Astrocyte (in vitro differentiated cells and primary cell): ENCODE data around the gene LRTM2. TPM values are rescaled to one million over a fixed set of nuclear protein-coding genes. Genes with fewer than 3 reads are reported as not detected.

Experiments used
- DNase-seq: peaks from one replicate; pipeline ENCODE4 v3.0.0-alpha.2; 2010; ENCODE audit warnings: low read depth
- FAIRE-seq: peaks from 2 replicates; lab custom pipeline; 2011; peaks lifted over from hg19 to GRCh38; lab: Jason Lieb, UNC
- H2AFZ ChIP-seq: 2 replicates; pipeline ENCODE4 v1.6.0; 2012; ENCODE audit warnings: low read depth, low read length, inconsistent platforms
- H3K27ac ChIP-seq: 2 replicates; pipeline ENCODE4 v1.5.1; 2011; ENCODE audit warnings: low read depth, low read length, inconsistent platforms
- H3K27me3 ChIP-seq: 2 replicates; pipeline ENCODE4 v1.6.0; 2011; ENCODE audit warnings: low read length, inconsistent platforms; ENCODE audit not compliant: insufficient read depth
- H3K36me3 ChIP-seq: 2 replicates; pipeline ENCODE4 v1.5.1; 2011; ENCODE audit warnings: low read length, inconsistent platforms; ENCODE audit not compliant: insufficient read depth
- H3K4me1 ChIP-seq: 2 replicates; pipeline ENCODE4 v1.5.1; 2011; ENCODE audit warnings: low read length, inconsistent platforms; ENCODE audit not compliant: insufficient read depth
- H3K4me2 ChIP-seq: 2 replicates; pipeline ENCODE4 v1.6.0; 2012; ENCODE audit warnings: low read length, inconsistent platforms
- H3K4me3 ChIP-seq: 2 replicates; pipeline ENCODE4 v1.5.1; 2011; ENCODE audit warnings: low read depth, mild to moderate bottlenecking, low read length, inconsistent platforms; ENCODE audit not compliant: insufficient read depth
- H3K79me2 ChIP-seq: 2 replicates; pipeline ENCODE4 v1.6.0; 2012; ENCODE audit warnings: mild to moderate bottlenecking, low read length, inconsistent platforms; ENCODE audit not compliant: insufficient read depth
- H3K9ac ChIP-seq: 2 replicates; pipeline ENCODE4 v1.6.0; 2012; ENCODE audit warnings: mild to moderate bottlenecking, low read length, inconsistent platforms
- H3K9me3 ChIP-seq: 2 replicates; pipeline ENCODE4 v1.5.1; 2012; ENCODE audit warnings: low read depth, mild to moderate bottlenecking, low read length, inconsistent platforms; ENCODE audit not compliant: insufficient read depth
- H4K20me1 ChIP-seq: 2 replicates; pipeline ENCODE4 v1.6.0; 2012; ENCODE audit warnings: low read length, inconsistent platforms; ENCODE audit not compliant: insufficient read depth
- H3K27ac Mint-ChIP-seq: one replicate; pipeline ENCODE4 v1.8.0; 2021; ENCODE audit warnings: mild to moderate bottlenecking, mixed read lengths; ENCODE audit not compliant: unreplicated experiment
- H3K27me3 Mint-ChIP-seq: one replicate; pipeline ENCODE4 v1.8.0; 2021; ENCODE audit warnings: low read depth, mixed read lengths; ENCODE audit not compliant: unreplicated experiment
- H3K36me3 Mint-ChIP-seq: one replicate; pipeline ENCODE4 v1.8.0; 2021; ENCODE audit warnings: low read depth, mixed read lengths; ENCODE audit not compliant: unreplicated experiment
- H3K4me1 Mint-ChIP-seq: one replicate; pipeline ENCODE4 v1.8.0; 2021; ENCODE audit warnings: low read depth, mixed read lengths; ENCODE audit not compliant: unreplicated experiment
- H3K4me3 Mint-ChIP-seq: one replicate; pipeline ENCODE4 v1.8.0; 2021; ENCODE audit warnings: mild to moderate bottlenecking, moderate library complexity, mixed read lengths; ENCODE audit not compliant: unreplicated experiment
- H3K9me3 Mint-ChIP-seq: one replicate; pipeline ENCODE4 v1.8.0; 2021; ENCODE audit warnings: mild to moderate bottlenecking, mixed read lengths; ENCODE audit not compliant: unreplicated experiment
- EZH2 ChIP-seq: IDR thresholded peaks from 2 replicates; pipeline ENCODE4 v1.6.1; 2012; ENCODE audit warnings: mild to moderate bottlenecking, low read length, inconsistent platforms; ENCODE audit not compliant: insufficient read depth
- total RNA-seq: library from RNA; stranded (reverse); gene quantifications from 2 replicates; pipeline ENCODE4 v1.2.1, GENCODE V29; 2021
- TF ChIP-seq, protein P1 (sequence below): IDR thresholded peaks from 2 replicates; pipeline ENCODE4 v1.5.1; 2011; ENCODE audit warnings: low read depth, mild to moderate bottlenecking, inconsistent platforms, low read length, moderate library complexity; ENCODE audit not compliant: insufficient read depth

LRTM2 gene
- total RNA-seq, 1 donor from 2014 or later, result not detected

DNA sequence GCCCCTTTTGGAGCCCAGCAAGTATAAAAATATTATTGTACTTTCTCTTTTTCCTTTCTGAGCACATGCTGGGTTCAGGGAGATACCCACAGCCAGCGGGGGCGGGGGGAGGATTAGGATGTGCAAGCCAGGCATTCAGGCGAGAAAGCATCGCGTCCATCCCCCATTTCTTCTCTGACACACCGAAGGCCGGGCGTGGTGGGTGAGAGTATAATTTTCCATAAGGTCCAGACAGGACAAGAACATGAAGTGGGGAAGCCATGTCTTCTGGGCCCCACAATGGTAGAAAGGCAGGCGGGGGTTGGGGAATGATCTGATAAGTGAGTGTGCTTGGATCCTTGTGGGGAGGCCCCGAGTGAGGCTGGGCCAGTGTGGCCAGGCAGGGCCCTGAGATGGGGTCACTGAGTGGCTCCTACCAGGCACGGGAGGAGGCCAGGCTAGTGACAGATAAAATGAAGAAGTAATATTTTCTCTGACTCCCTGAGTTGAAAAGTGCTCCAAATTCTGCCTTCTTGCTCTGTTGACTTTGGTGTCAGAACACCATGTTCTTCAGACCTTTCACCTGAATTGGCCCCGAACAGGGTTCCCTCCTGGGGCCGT lies 10.7 kb upstream of the LRTM2 start:
- Mint-ChIP-seq H3K27ac (peak overlapping the region; percentile 77), H3K9me3 (peaks cover under 1% of the 10 kb centered on the region), H3K4me3 (no peak overlapping the region), H3K4me1 (peaks cover 18% of the 10 kb centered on the region), H3K27me3 (peaks cover 3% of the 10 kb centered on the region), H3K36me3 (no peaks in the 10 kb centered on the region)
- H3K4me3 ChIP-seq, result no peak overlapping the region
- H3K9me3 ChIP-seq, result no peaks in the 10 kb centered on the region
- no peaks in the 10 kb centered on the region for H4K20me1 ChIP-seq
- no peak overlapping the region for H3K27ac ChIP-seq
- H3K4me2 ChIP-seq, result peak overlapping the region; percentile 47
- no peak overlapping the region for H3K9ac ChIP-seq
- no peak for TF ChIP-seq EZH2
- TF ChIP-seq, protein P1, sequence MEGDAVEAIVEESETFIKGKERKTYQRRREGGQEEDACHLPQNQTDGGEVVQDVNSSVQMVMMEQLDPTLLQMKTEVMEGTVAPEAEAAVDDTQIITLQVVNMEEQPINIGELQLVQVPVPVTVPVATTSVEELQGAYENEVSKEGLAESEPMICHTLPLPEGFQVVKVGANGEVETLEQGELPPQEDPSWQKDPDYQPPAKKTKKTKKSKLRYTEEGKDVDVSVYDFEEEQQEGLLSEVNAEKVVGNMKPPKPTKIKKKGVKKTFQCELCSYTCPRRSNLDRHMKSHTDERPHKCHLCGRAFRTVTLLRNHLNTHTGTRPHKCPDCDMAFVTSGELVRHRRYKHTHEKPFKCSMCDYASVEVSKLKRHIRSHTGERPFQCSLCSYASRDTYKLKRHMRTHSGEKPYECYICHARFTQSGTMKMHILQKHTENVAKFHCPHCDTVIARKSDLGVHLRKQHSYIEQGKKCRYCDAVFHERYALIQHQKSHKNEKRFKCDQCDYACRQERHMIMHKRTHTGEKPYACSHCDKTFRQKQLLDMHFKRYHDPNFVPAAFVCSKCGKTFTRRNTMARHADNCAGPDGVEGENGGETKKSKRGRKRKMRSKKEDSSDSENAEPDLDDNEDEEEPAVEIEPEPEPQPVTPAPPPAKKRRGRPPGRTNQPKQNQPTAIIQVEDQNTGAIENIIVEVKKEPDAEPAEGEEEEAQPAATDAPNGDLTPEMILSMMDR, result no peak
- no peak for DNase-seq
- H3K79me2 ChIP-seq, result no peaks in the 10 kb centered on the region
- FAIRE-seq, result no peak
- no peaks in the 10 kb centered on the region for H3K36me3 ChIP-seq
- H2AFZ ChIP-seq, result no peak overlapping the region
- peaks cover 24% of the 10 kb centered on the region for H3K4me1 ChIP-seq
- peaks cover 4% of the 10 kb centered on the region for H3K27me3 ChIP-seq

DNA sequence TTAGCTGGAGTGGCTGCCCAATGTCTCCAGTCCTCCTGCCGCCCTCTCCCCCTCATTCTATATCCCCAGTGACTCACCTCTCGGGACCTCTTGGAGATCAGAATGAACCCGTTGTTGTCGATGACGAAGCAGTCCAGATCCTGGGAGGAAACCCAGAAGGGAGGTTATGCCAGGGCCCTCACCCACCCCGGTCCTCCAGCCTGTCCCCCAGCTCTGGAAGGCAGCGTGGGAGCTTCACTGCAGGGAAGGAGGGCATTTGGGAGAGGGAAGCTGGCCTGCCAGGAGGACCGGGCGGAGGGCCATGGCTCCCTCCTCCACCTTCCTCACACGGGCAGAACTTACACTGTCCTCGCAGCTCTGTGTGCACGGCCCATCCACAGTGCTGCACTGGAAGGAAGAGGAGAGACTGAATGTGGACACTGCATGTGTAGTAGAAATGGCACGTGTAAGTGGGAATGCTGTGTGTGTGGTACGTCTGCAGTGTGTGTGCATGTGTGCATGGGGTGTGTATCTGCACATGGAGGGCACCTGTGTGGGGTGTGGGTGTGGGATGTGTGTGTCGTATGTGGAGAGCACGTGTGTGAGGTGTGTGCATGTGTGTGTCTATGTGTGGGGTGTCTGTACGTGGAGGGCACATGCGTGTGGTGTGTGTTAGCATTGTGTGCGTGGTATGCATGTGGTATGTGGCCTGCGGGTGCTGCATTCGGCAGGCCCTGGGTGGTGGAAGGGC lies 10.0 kb upstream of the LRTM2 start:
- Mint-ChIP-seq H3K36me3 (no peaks in the 10 kb centered on the region), H3K4me1 (peaks cover 18% of the 10 kb centered on the region), H3K4me3 (no peak overlapping the region), H3K27ac (peak overlapping the region; percentile 77), H3K27me3 (peaks cover 7% of the 10 kb centered on the region), H3K9me3 (peaks cover 2% of the 10 kb centered on the region)
- FAIRE-seq (no peak), DNase-seq (peak; percentile 50)
- Histone ChIP-seq H3K27me3 (peaks cover 8% of the 10 kb centered on the region), H3K4me2 (peak overlapping the region; percentile 47), H3K4me3 (no peak overlapping the region), H3K9ac (no peak overlapping the region), H2AFZ (peak overlapping the region; percentile 28), H3K4me1 (peaks cover 24% of the 10 kb centered on the region), H3K9me3 (no peaks in the 10 kb centered on the region), H3K27ac (peak overlapping the region; percentile 28), H3K79me2 (no peaks in the 10 kb centered on the region), H3K36me3 (no peaks in the 10 kb centered on the region), H4K20me1 (no peaks in the 10 kb centered on the region)
- no peak for TF ChIP-seq EZH2
- TF ChIP-seq, protein P1, result no peak

DNA sequence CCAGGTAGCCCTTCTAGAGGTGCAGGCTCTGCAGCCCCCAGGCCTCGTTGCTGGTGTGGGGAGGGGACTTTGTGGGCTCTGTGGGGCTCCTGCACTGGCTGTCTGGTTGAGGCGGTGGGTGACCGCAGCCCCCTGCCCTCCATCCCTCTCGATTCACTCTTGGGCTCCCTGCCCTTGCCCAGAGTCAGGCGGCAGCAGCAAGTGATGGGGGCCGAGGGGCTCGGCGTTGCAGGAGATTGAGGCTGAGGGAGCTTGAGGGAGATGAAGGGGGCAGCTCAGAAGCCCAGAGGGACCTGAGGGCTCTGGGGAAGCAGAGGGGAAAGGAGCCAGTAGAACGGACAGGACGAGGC lies 9.5 kb upstream of the LRTM2 start:
- Histone ChIP-seq H3K9ac (no peak overlapping the region), H2AFZ (no peak overlapping the region), H3K27ac (no peak overlapping the region), H3K36me3 (no peaks in the 10 kb centered on the region), H3K79me2 (no peaks in the 10 kb centered on the region), H3K4me3 (no peak overlapping the region), H3K4me1 (peaks cover 24% of the 10 kb centered on the region), H3K9me3 (no peaks in the 10 kb centered on the region), H4K20me1 (no peaks in the 10 kb centered on the region), H3K27me3 (peaks cover 14% of the 10 kb centered on the region), H3K4me2 (peak overlapping the region; percentile 63)
- Mint-ChIP-seq H3K4me3 (no peak overlapping the region), H3K27ac (no peak overlapping the region), H3K9me3 (peaks cover 2% of the 10 kb centered on the region), H3K27me3 (peaks cover 12% of the 10 kb centered on the region), H3K36me3 (no peaks in the 10 kb centered on the region), H3K4me1 (peaks cover 18% of the 10 kb centered on the region)
- TF ChIP-seq EZH2, result no peak
- TF ChIP-seq, protein P1, result no peak
- FAIRE-seq (no peak), DNase-seq (no peak)
